Neural cell (in vitro differentiated cells): ENCODE measurements around the gene KRTAP5-1.

Experiments used
- CTCF ChIP-seq: fragments of 450-650 bp; IDR thresholded peaks from 2 replicates; pipeline ENCODE4 v1.5.1; 2014; ENCODE audit warnings: antibody characterized with exemption, mild to moderate bottlenecking, moderate library complexity; ENCODE audit not compliant: poor library complexity, severe bottlenecking
- EP300 ChIP-seq: fragments of 450-650 bp; conservative IDR thresholded peaks from 2 replicates; pipeline ENCODE4 v1.6.1; 2014; ENCODE audit warnings: antibody characterized with exemption, mild to moderate bottlenecking, moderate library complexity; ENCODE audit not compliant: poor library complexity, severe bottlenecking
- EZH2 ChIP-seq: fragments of 200-600, 300-800 bp; shearing (Covaris generic), sonication (generic); IDR thresholded peaks from 2 replicates; pipeline ENCODE4 v1.6.1; 2014; ENCODE audit warnings: antibody characterized with exemption, low read length, borderline replicate concordance, mild to moderate bottlenecking; ENCODE audit not compliant: insufficient read depth, poor library complexity, severe bottlenecking
- MXI1 ChIP-seq: fragments of 450-650 bp; conservative IDR thresholded peaks from 2 replicates; pipeline ENCODE4 v1.6.1; 2014; ENCODE audit warnings: antibody characterized with exemption, mild to moderate bottlenecking; ENCODE audit not compliant: poor library complexity, severe bottlenecking
- POLR2AphosphoS5 ChIP-seq: IDR thresholded peaks from 2 replicates; pipeline ENCODE4 v1.6.1; 2012
- RAD21 ChIP-seq: fragments of 450-650 bp; conservative IDR thresholded peaks from 2 replicates; pipeline ENCODE4 v1.6.1; 2014; ENCODE audit warnings: antibody characterized with exemption, mild to moderate bottlenecking, moderate library complexity
- REST ChIP-seq: IDR thresholded peaks from 2 replicates; pipeline ENCODE4 v1.6.1; 2012; ENCODE audit warnings: borderline replicate concordance
- SMC3 ChIP-seq: fragments of 450-650 bp; conservative IDR thresholded peaks from 2 replicates; pipeline ENCODE4 v1.6.1; 2014; ENCODE audit warnings: antibody characterized with exemption, mild to moderate bottlenecking, moderate library complexity; ENCODE audit not compliant: poor library complexity
- TAF1 ChIP-seq: IDR thresholded peaks from 2 replicates; pipeline ENCODE4 v1.6.1; 2012; ENCODE audit warnings: low read depth

GRCh38 chr11:1545432-1545831 is 39.7 kb downstream of the KRTAP5-1 start:
- TF ChIP-seq CTCF, result no peak
- no peak for TF ChIP-seq EZH2
- no peak for TF ChIP-seq TAF1
- no peak for TF ChIP-seq POLR2AphosphoS5
- TF ChIP-seq MXI1, result no peak
- TF ChIP-seq SMC3, result no peak
- no peak for TF ChIP-seq EP300
- no peak for TF ChIP-seq REST
- no peak for TF ChIP-seq RAD21
